ENCODE measurements around the gene ZNF106.
A peak's percentile ranks its signal among the peaks of the same experiment; 100 is the strongest.

DNA sequence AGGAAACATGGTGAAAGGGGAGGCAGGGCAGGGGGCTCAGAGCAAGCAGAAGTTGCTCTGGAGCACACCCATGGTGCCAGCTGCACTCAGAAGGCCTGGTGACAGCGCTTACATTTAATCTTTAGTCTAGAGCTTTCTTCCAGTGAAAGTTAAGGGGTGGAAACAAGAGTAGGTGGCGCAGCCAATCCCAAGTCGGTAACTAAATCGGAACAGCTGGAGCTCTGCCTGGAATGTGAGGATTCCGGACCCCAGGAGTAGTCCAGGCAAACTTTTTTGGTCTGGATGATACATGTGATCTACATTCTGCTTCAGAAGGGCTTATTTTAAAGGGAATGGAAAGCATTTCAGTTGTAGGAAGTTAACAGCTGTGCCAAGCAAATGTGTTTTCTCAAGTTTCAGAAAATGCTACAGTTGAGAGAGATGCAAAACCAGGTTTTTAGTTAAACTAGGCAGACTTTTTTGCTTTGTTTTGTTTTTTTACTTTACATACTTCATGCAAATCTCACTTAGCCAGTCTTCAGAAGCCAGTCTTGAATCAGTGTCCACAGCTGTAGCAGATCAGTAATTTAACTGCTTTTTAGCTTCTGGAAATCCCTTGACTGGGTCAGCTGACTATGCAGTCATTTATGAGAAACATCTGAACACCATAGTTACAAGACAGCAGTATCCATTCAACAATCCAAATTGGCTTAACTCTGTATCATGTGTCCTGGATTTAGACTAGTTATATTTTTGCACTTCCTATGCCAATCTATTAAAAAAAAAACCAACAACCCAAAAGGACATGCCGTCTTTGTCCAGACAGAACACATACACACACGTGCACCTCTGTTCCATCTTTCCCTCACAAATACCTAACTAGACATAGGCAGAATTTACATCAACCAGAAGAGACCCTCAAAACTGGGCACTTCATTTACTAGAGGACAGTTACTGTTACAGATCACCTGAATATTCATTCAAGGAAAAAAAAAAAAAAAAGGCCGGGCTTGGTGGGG, 33.2 kb downstream of the ZNF106 start:
- TF ChIP-seq, protein P1, sequence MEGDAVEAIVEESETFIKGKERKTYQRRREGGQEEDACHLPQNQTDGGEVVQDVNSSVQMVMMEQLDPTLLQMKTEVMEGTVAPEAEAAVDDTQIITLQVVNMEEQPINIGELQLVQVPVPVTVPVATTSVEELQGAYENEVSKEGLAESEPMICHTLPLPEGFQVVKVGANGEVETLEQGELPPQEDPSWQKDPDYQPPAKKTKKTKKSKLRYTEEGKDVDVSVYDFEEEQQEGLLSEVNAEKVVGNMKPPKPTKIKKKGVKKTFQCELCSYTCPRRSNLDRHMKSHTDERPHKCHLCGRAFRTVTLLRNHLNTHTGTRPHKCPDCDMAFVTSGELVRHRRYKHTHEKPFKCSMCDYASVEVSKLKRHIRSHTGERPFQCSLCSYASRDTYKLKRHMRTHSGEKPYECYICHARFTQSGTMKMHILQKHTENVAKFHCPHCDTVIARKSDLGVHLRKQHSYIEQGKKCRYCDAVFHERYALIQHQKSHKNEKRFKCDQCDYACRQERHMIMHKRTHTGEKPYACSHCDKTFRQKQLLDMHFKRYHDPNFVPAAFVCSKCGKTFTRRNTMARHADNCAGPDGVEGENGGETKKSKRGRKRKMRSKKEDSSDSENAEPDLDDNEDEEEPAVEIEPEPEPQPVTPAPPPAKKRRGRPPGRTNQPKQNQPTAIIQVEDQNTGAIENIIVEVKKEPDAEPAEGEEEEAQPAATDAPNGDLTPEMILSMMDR (IDR thresholded peaks at IDR 0.05): no peak
- peak in 1 of 2 donors; percentile 54 for TF ChIP-seq POLR2A (IDR thresholded peaks at IDR 0.05)
